Kidney tubule cell (primary cell): ENCODE data around the gene RPRM.
"Not testable (repeated sequence)": the region's sequence is repeated elsewhere in the genome, so short reads cannot be mapped to it uniquely, and the experiment has no call there.

Experiments used
- DNase-seq: peaks from one replicate; pipeline ENCODE4 v3.0.0-alpha.2; 2018; ENCODE audit warnings: low spot score

The RPRM gene

GRCh38 chr2:153455861-153456260 lies 22.7 kb downstream of the RPRM start:
- DNase-seq = no peak

GRCh38 chr2:153455403-153455802 lies 23.2 kb downstream of the RPRM start:
- DNase-seq = no peak

DNA sequence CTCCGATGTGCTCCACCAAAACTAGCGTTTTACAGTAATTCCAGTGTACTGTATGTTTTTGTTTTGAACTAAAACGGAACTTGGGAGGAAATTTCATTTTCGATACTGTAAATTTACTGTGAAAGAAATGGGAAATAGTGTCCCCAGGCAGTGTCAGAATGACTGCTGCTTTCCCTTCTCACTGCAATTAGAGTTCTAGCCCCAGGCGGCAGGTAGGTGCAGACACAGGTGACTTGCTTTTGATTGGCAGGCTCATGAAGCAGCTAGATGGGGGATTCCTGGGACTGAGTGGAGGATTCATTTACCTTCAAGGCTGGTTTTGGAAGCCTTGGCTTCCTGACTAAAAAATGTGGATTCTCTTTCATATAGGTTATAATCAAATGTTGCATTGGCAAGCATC lies 27.0 kb downstream of the RPRM start:
- no peak for DNase-seq

GRCh38 chr2:153443106-153443505 lies 35.5 kb downstream of the RPRM start:
- no peak for DNase-seq

GRCh38 chr2:153442616-153443015 lies 35.9 kb downstream of the RPRM start:
- DNase-seq = not testable (repeated sequence)

DNA sequence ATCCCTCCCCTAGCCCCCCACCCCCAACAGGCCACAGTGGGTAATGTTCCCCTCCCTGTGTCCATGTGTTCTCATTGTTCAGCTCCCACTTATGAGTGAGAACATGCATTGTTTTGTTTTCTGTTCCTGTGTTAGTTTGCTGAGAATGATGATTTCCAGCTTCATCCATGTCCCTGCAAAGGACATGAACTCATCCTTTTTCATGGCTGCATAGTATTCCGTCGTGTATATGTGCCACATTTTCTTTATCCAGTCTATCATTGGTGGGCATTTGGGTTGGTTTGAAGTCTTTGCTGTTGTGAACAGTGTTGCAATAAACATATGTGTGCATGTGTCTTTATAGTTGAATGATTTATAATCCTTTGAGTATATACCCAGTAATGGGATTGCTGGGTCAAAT lies 38.5 kb downstream of the RPRM start:
- DNase-seq = not testable (repeated sequence)

DNA sequence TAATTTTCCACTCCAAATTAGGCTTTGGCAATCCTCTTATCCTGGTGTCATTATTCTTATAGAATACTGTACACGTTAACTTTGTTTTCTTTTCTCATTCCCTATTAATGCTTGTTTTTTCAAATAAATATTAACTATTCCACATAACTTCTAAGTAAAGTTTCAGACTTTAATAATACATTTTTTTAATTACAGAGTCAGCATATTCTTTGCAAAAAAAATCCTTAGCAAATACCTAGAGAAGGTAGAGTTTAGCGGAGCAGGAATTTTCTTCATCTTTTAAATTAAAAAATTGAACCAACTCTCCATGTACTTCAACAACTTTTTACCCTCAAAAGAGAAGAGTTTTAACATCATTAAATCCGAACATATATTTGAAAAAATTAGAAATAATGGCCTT lies 45.2 kb downstream of the RPRM start:
- no peak for DNase-seq

DNA sequence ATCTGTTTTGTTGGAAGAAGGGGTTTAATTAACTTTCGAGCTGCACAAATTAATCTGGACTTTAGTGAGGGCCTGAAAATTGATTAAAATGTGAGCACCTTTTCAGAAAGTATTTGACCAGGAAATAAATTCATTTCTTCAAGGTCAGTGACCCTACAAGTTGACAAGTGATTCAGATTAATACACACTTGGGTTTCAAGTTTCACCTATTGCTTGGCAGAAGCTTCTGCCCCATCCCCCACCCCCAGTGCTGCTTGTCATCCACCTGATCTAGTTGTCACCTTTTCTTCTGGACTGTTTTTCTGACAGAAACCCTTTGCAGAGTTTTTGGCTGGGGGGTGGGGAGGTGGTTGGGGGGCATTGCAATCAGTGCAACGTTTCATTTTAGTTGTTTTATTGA lies 46.2 kb downstream of the RPRM start:
- DNase-seq = peak; percentile 4

- no peak for DNase-seq
Measured at GRCh38 chr2:153431114-153431513, 47.4 kb downstream of the RPRM start.
